Endodermal cell (in vitro differentiated cells): ENCODE results near the gene ANKRD10. TPM values are rescaled to one million over a fixed set of nuclear protein-coding genes. Genes with fewer than 3 reads are reported as not detected.

Source experiments
- DNase-seq: peaks from one replicate; pipeline ENCODE4 v3.0.0-alpha.2; 2017
- H3K27ac ChIP-seq: 2 replicates; pipeline ENCODE4 v1.5.1; 2013; ENCODE audit warnings: mild to moderate bottlenecking, low read depth, low read length, moderate library complexity
- H3K27me3 ChIP-seq: 2 replicates; pipeline ENCODE4 v1.6.1; 2013; ENCODE audit warnings: mild to moderate bottlenecking, low read length, moderate library complexity; ENCODE audit not compliant: insufficient read depth, control insufficient read depth, poor library complexity, severe bottlenecking
- H3K36me3 ChIP-seq: 2 replicates; pipeline ENCODE4 v1.7.0; 2013; ENCODE audit warnings: mild to moderate bottlenecking, low read length, moderate library complexity; ENCODE audit not compliant: control insufficient read depth, insufficient read depth
- H3K4me1 ChIP-seq: one replicate; pipeline ENCODE4 v1.7.0; 2013; ENCODE audit warnings: low read length; ENCODE audit not compliant: control insufficient read depth, insufficient read depth
- H3K4me3 ChIP-seq: 2 replicates; pipeline ENCODE4 v1.5.1; 2013; ENCODE audit warnings: mild to moderate bottlenecking, low read length, moderate library complexity
- H3K9ac ChIP-seq: 2 replicates; pipeline ENCODE4 v1.6.1; 2013; ENCODE audit warnings: mild to moderate bottlenecking, low read length, moderate library complexity; ENCODE audit not compliant: poor library complexity, severe bottlenecking; ENCODE audit errors: extremely low read depth
- H3K9me3 ChIP-seq: 2 replicates; pipeline ENCODE4 v1.6.1; 2013; ENCODE audit warnings: mild to moderate bottlenecking, low read length, moderate library complexity; ENCODE audit not compliant: control insufficient read depth
- H3K27ac Mint-ChIP-seq: 2 replicates; pipeline ENCODE4 v1.8.0; 2020; ENCODE audit warnings: mixed read lengths
- H3K27me3 Mint-ChIP-seq: 2 replicates; pipeline ENCODE4 v1.8.0; 2021; ENCODE audit warnings: mild to moderate bottlenecking, mixed read lengths; ENCODE audit not compliant: insufficient read depth
- H3K36me3 Mint-ChIP-seq: 2 replicates; pipeline ENCODE4 v1.8.0; 2020; ENCODE audit warnings: low read depth, mixed read lengths
- H3K4me1 Mint-ChIP-seq: 2 replicates; pipeline ENCODE4 v1.8.0; 2020; ENCODE audit warnings: mixed read lengths
- H3K4me3 Mint-ChIP-seq: 2 replicates; pipeline ENCODE4 v1.8.0; 2020; ENCODE audit warnings: mild to moderate bottlenecking, moderate library complexity, mixed read lengths
- H3K9me3 Mint-ChIP-seq: 2 replicates; pipeline ENCODE4 v1.8.0; 2020; ENCODE audit warnings: mild to moderate bottlenecking, mixed read lengths
- CTCF ChIP-seq: fragments of 200-600 bp; sonication (generic); conservative IDR thresholded peaks from 2 replicates; pipeline ENCODE4 v1.5.0; 2021; ENCODE audit warnings: antibody characterized with exemption, mild to moderate bottlenecking
- WGBS, 2 experiments: methylation state at CpG; one replicate each; pipeline versions ENCODE4 v1.1.5 to v1.1.7; 2013; ENCODE audit warnings: missing lambda C conversion rate in 2 of 2, mixed read lengths in 1 of 2; ENCODE audit not compliant: insufficient coverage in 1 of 2, insufficient read length in 1 of 2; 5-methylcytosine and 5-hydroxymethylcytosine counted together
- total RNA-seq, 2 donors: library from RNA; stranded (reverse); fragmentation: NEBNext Ultra II Directional in 1 of 2; extraction: Animal tissue kit (Norgen Biotek cat#: 25700) in 1 of 2; gene quantifications; 2 replicates in 1 of 2; 3 replicates in 1 of 2; pipeline ENCODE4 v1.2.1, GENCODE V29; 2021

The ANKRD10 gene
- total RNA-seq, 2 donors from 2014 or later, result 148 to 182 TPM

GRCh38 chr13:110894086-110894485, 20.8 kb downstream of the ANKRD10 start:
- Histone ChIP-seq H3K4me1 (no peaks in the 10 kb centered on the region), H3K27ac (no peak overlapping the region), H3K36me3 (peaks cover 64% of the 10 kb centered on the region), H3K4me3 (no peak overlapping the region), H3K9me3 (no peaks in the 10 kb centered on the region), H3K27me3 (no peaks in the 10 kb centered on the region), H3K9ac (no peak overlapping the region)
- Mint-ChIP-seq H3K27me3 (no peaks in the 10 kb centered on the region), H3K4me3 (no peak overlapping the region), H3K9me3 (no peaks in the 10 kb centered on the region), H3K36me3 (peaks cover 42% of the 10 kb centered on the region), H3K27ac (no peak overlapping the region), H3K4me1 (peaks cover 2% of the 10 kb centered on the region)
- DNase-seq, result no peak
- 96 to 100% methylated on average over 1 of the region's 2 CpGs for WGBS, 2 experiments
- TF ChIP-seq CTCF, result no peak

- Mint-ChIP-seq H3K4me3 (no peak overlapping the region), H3K9me3 (no peaks in the 10 kb centered on the region)
- H3K36me3 ChIP-seq, result peaks cover 66% of the 10 kb centered on the region
These were observed 21.3 kb downstream of the ANKRD10 start for GRCh38 chr13:110893571-110893970.

GRCh38 chr13:110890279-110891165, 24.3 kb downstream of the ANKRD10 start:
- no peak for TF ChIP-seq CTCF
- Mint-ChIP-seq H3K4me1 (peaks cover 11% of the 10 kb centered on the region), H3K4me3 (no peak overlapping the region), H3K27ac (peak overlapping the region; percentile 31), H3K36me3 (peaks cover 20% of the 10 kb centered on the region), H3K9me3 (no peaks in the 10 kb centered on the region), H3K27me3 (no peaks in the 10 kb centered on the region)
- H3K9me3 ChIP-seq, result no peaks in the 10 kb centered on the region
- H3K4me3 ChIP-seq, result no peak overlapping the region
- H3K27ac ChIP-seq, result no peak overlapping the region
- DNase-seq, result no peak
- no peaks in the 10 kb centered on the region for H3K4me1 ChIP-seq
- H3K27me3 ChIP-seq, result no peaks in the 10 kb centered on the region
- 86 to 90% methylated on average over 4 to 7 of the region's 8 CpGs for WGBS, 2 experiments
- H3K9ac ChIP-seq, result no peak overlapping the region
- H3K36me3 ChIP-seq, result peaks cover 45% of the 10 kb centered on the region

More at GRCh38 chr13:110893571-110893970, 21.3 kb downstream of the ANKRD10 start:
- no peaks in the 10 kb centered on the region for H3K9me3 ChIP-seq
- DNase-seq, result no peak
- H3K4me1 Mint-ChIP-seq, result peaks cover 2% of the 10 kb centered on the region
- H3K36me3 Mint-ChIP-seq, result peaks cover 40% of the 10 kb centered on the region
- no peak for TF ChIP-seq CTCF
- no peak overlapping the region for H3K4me3 ChIP-seq
- H3K9ac ChIP-seq, result no peak overlapping the region
- H3K27me3 Mint-ChIP-seq, result no peaks in the 10 kb centered on the region
- H3K4me1 ChIP-seq, result no peaks in the 10 kb centered on the region
- WGBS, 2 experiments, result 83 to 90% methylated on average over 1 to 2 of the region's 2 CpGs
- no peak overlapping the region for H3K27ac Mint-ChIP-seq
- no peaks in the 10 kb centered on the region for H3K27me3 ChIP-seq
- H3K27ac ChIP-seq, result no peak overlapping the region
